ENCODE measurements around the gene ATP6V1B1. TPM values are rescaled to one million over a fixed set of nuclear protein-coding genes. Genes with fewer than 3 reads are reported as not detected.

The ATP6V1B1 gene
- total RNA-seq, 1 experiment from 2014 or later, result not detected

DNA sequence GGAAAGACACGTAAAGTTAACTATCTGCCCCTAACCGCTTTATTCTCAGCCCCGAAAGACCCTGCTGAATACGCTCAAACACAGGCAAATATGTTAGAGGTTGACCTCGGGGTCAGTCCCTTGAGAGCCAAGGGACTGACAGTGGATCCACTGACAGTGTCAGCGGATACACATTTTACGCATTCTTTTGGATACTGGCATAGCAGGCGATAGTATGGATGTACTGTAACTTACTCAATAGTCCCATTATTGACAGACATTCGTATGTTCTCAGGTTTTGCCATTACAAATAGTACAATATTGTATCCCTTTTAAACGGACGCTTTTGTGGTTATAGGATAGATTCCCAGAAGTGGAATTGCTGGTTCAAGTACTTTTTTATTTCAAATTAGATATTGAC, 13.4 kb downstream of the ATP6V1B1 start:
- Mint-ChIP-seq H3K4me3 (no peak overlapping the region), H3K36me3 (no peaks in the 10 kb centered on the region), H3K4me1 (peaks cover 11% of the 10 kb centered on the region), H3K9me3 (no peaks in the 10 kb centered on the region), H3K27ac (no peak overlapping the region), H3K27me3 (ENCODE audit: low read depth) (peaks cover 61% of the 10 kb centered on the region)
- CTCF ChIA-PET, result interaction anchor here (0.6 to 8.0 kb wide), 52 partner anchors 9 to 545 kb away, joined by 3 to 159 read pairs (median 5); partner anchors contain the start of genes ADD2, ANKRD53, ATP6V1B1 and FIGLA
- TF ChIP-seq NR3C1 (CRISPR knock-in tag; conservative IDR thresholded peaks at IDR 0.05; ENCODE audit: low read depth) (no peak), ZNF671 (CRISPR knock-in tag; IDR thresholded peaks at IDR 0.05) (no peak), ESRRA (CRISPR knock-in tag; IDR thresholded peaks at IDR 0.05; ENCODE audit: borderline replicate concordance) (no peak), CBFB (CRISPR knock-in tag; IDR thresholded peaks at IDR 0.05; ENCODE audit: low read depth) (no peak), ELF4 (CRISPR knock-in tag; IDR thresholded peaks at IDR 0.05; ENCODE audit: low read depth) (no peak), GABPB1 (CRISPR knock-in tag; IDR thresholded peaks at IDR 0.05) (no peak), TEAD4 (CRISPR knock-in tag; IDR thresholded peaks at IDR 0.05) (no peak), FOXJ3 (CRISPR knock-in tag; IDR thresholded peaks at IDR 0.05; ENCODE audit: borderline replicate concordance) (no peak), OVOL2 (CRISPR knock-in tag; IDR thresholded peaks at IDR 0.05; ENCODE audit: borderline replicate concordance) (no peak), ZNF121 (CRISPR knock-in tag; IDR thresholded peaks at IDR 0.05) (no peak), CREB1 (CRISPR knock-in tag; IDR thresholded peaks at IDR 0.05) (no peak)
- TF ChIP-seq, protein P1, sequence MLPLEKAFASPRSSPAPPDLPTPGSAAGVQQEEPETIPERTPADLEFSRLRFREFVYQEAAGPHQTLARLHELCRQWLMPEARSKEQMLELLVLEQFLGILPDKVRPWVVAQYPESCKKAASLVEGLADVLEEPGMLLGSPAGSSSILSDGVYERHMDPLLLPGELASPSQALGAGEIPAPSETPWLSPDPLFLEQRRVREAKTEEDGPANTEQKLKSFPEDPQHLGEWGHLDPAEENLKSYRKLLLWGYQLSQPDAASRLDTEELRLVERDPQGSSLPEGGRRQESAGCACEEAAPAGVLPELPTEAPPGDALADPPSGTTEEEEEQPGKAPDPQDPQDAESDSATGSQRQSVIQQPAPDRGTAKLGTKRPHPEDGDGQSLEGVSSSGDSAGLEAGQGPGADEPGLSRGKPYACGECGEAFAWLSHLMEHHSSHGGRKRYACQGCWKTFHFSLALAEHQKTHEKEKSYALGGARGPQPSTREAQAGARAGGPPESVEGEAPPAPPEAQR (CRISPR knock-in tag; IDR thresholded peaks at IDR 0.05), result no peak
- TF ChIP-seq, protein P2, sequence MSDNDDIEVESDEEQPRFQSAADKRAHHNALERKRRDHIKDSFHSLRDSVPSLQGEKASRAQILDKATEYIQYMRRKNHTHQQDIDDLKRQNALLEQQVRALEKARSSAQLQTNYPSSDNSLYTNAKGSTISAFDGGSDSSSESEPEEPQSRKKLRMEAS (CRISPR knock-in tag; IDR thresholded peaks at IDR 0.05), result no peak
- TF ChIP-seq, protein P3, sequence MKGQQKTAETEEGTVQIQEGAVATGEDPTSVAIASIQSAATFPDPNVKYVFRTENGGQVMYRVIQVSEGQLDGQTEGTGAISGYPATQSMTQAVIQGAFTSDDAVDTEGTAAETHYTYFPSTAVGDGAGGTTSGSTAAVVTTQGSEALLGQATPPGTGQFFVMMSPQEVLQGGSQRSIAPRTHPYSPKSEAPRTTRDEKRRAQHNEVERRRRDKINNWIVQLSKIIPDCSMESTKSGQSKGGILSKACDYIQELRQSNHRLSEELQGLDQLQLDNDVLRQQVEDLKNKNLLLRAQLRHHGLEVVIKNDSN (CRISPR knock-in tag; IDR thresholded peaks at IDR 0.05), result no peak
- TF ChIP-seq, protein P4, sequence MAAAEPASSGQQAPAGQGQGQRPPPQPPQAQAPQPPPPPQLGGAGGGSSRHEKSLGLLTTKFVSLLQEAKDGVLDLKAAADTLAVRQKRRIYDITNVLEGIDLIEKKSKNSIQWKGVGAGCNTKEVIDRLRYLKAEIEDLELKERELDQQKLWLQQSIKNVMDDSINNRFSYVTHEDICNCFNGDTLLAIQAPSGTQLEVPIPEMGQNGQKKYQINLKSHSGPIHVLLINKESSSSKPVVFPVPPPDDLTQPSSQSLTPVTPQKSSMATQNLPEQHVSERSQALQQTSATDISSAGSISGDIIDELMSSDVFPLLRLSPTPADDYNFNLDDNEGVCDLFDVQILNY (CRISPR knock-in tag; IDR thresholded peaks at IDR 0.05), result no peak
- TF ChIP-seq, protein P5, sequence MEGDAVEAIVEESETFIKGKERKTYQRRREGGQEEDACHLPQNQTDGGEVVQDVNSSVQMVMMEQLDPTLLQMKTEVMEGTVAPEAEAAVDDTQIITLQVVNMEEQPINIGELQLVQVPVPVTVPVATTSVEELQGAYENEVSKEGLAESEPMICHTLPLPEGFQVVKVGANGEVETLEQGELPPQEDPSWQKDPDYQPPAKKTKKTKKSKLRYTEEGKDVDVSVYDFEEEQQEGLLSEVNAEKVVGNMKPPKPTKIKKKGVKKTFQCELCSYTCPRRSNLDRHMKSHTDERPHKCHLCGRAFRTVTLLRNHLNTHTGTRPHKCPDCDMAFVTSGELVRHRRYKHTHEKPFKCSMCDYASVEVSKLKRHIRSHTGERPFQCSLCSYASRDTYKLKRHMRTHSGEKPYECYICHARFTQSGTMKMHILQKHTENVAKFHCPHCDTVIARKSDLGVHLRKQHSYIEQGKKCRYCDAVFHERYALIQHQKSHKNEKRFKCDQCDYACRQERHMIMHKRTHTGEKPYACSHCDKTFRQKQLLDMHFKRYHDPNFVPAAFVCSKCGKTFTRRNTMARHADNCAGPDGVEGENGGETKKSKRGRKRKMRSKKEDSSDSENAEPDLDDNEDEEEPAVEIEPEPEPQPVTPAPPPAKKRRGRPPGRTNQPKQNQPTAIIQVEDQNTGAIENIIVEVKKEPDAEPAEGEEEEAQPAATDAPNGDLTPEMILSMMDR (IDR thresholded peaks at IDR 0.05), result no peak
- DNase-seq (ENCODE audit: low spot score) (no peak), ATAC-seq (no peak)
- POLR2A ChIA-PET, result no interaction called here

DNA sequence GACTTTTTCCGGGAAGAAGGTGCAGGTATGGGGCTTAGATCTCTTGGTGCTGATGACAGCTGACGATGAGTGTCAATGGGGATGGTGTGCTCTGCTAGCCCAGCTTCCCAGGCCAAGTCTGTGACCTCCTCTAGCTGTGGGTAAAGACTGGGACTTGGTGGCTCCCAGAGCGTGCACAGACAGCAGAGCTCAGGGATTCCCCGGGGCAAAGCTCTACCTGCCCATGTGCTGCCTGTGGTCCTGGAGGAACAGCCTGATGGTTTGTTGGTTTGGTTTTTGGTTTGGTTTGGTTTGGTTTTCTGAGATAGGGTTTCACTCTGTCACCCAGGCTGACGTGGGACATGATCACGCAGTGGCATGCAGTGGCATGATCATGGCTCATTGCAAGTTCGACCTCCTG, 19.2 kb downstream of the ATP6V1B1 start:
- TF ChIP-seq TEAD1 (CRISPR knock-in tag; IDR thresholded peaks at IDR 0.05) (no peak), SP1 (CRISPR knock-in tag; conservative IDR thresholded peaks at IDR 0.05) (no peak), NR3C1 (CRISPR knock-in tag; conservative IDR thresholded peaks at IDR 0.05; ENCODE audit: low read depth) (no peak), CREB1 (CRISPR knock-in tag; IDR thresholded peaks at IDR 0.05) (no peak), TEAD4 (CRISPR knock-in tag; IDR thresholded peaks at IDR 0.05) (no peak)
- TF ChIP-seq, protein P6, sequence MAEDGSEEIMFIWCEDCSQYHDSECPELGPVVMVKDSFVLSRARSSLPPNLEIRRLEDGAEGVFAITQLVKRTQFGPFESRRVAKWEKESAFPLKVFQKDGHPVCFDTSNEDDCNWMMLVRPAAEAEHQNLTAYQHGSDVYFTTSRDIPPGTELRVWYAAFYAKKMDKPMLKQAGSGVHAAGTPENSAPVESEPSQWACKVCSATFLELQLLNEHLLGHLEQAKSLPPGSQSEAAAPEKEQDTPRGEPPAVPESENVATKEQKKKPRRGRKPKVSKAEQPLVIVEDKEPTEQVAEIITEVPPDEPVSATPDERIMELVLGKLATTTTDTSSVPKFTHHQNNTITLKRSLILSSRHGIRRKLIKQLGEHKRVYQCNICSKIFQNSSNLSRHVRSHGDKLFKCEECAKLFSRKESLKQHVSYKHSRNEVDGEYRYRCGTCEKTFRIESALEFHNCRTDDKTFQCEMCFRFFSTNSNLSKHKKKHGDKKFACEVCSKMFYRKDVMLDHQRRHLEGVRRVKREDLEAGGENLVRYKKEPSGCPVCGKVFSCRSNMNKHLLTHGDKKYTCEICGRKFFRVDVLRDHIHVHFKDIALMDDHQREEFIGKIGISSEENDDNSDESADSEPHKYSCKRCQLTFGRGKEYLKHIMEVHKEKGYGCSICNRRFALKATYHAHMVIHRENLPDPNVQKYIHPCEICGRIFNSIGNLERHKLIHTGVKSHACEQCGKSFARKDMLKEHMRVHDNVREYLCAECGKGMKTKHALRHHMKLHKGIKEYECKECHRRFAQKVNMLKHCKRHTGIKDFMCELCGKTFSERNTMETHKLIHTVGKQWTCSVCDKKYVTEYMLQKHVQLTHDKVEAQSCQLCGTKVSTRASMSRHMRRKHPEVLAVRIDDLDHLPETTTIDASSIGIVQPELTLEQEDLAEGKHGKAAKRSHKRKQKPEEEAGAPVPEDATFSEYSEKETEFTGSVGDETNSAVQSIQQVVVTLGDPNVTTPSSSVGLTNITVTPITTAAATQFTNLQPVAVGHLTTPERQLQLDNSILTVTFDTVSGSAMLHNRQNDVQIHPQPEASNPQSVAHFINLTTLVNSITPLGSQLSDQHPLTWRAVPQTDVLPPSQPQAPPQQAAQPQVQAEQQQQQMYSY (CRISPR knock-in tag; IDR thresholded peaks at IDR 0.05), result no peak
- TF ChIP-seq, protein P5 (IDR thresholded peaks at IDR 0.05), result no peak
- TF ChIP-seq, protein P7, sequence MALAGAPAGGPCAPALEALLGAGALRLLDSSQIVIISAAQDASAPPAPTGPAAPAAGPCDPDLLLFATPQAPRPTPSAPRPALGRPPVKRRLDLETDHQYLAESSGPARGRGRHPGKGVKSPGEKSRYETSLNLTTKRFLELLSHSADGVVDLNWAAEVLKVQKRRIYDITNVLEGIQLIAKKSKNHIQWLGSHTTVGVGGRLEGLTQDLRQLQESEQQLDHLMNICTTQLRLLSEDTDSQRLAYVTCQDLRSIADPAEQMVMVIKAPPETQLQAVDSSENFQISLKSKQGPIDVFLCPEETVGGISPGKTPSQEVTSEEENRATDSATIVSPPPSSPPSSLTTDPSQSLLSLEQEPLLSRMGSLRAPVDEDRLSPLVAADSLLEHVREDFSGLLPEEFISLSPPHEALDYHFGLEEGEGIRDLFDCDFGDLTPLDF (CRISPR knock-in tag; IDR thresholded peaks at IDR 0.05), result no peak
- no peak for DNase-seq (ENCODE audit: low spot score)
- H3K4me1 Mint-ChIP-seq, result peaks cover 3% of the 10 kb centered on the region; the same call in 1 of the 2 replicates

More for the DNA sequence above, 19.2 kb downstream of the ATP6V1B1 start:
- Mint-ChIP-seq H3K9me3 (no peaks in the 10 kb centered on the region), H3K4me3 (no peak overlapping the region), H3K27ac (no peak overlapping the region), H3K27me3 (ENCODE audit: low read depth) (peaks cover 34% of the 10 kb centered on the region), H3K36me3 (no peaks in the 10 kb centered on the region)
- POLR2A ChIA-PET, result no interaction called here
- CTCF ChIA-PET, result interaction anchor here (0.7 to 1.5 kb wide), 4 partner anchors 10 to 83 kb away, joined by 3 to 5 read pairs (median 4); no protein-coding TSS in a partner anchor
- no peak for ATAC-seq
